Measurements from ENCODE around the gene TIGD7. TPM values are rescaled to one million over a fixed set of nuclear protein-coding genes. Genes with fewer than 3 reads are reported as not detected.

TIGD7 gene
- total RNA-seq, 1 donor from 2014 or later: 5.8 TPM

GRCh38 chr16:3311496-3311895 lies 6.3 kb upstream of the TIGD7 start:
- peaks cover 63% of the 10 kb centered on the region for H3K9me3 Mint-ChIP-seq (ENCODE audit: low read depth)
- no peak for DNase-seq (ENCODE audit: low spot score, unreplicated experiment)
- no peak overlapping the region for H3K4me3 Mint-ChIP-seq (ENCODE audit: low read depth)
- H3K27ac Mint-ChIP-seq: no peak overlapping the region
- H3K36me3 Mint-ChIP-seq (ENCODE audit: insufficient read depth): peaks cover 93% of the 10 kb centered on the region
- TF ChIP-seq CTCF (IDR thresholded peaks at IDR 0.05; ENCODE audit: unreplicated experiment): no peak
- H3K27me3 Mint-ChIP-seq: no peaks in the 10 kb centered on the region
- no peaks in the 10 kb centered on the region for H3K4me1 Mint-ChIP-seq (ENCODE audit: low read depth)

GRCh38 chr16:3306078-3306477 lies 848 bp upstream of the TIGD7 start:
- Mint-ChIP-seq H3K4me1 (ENCODE audit: low read depth) (no peaks in the 10 kb centered on the region), H3K27me3 (peaks cover 3% of the 10 kb centered on the region), H3K27ac (peak overlapping the region; percentile 81), H3K9me3 (ENCODE audit: low read depth) (peaks cover 35% of the 10 kb centered on the region), H3K4me3 (ENCODE audit: low read depth) (peak overlapping the region; percentile 79), H3K36me3 (ENCODE audit: insufficient read depth) (peaks cover 66% of the 10 kb centered on the region)
- DNase-seq (ENCODE audit: low spot score, unreplicated experiment): no peak
- TF ChIP-seq CTCF (IDR thresholded peaks at IDR 0.05; ENCODE audit: unreplicated experiment): no peak

- DNase-seq (ENCODE audit: low spot score, unreplicated experiment): no peak
- Mint-ChIP-seq H3K27ac (peak overlapping the region; percentile 84), H3K27me3 (peaks cover 3% of the 10 kb centered on the region), H3K9me3 (ENCODE audit: low read depth) (peaks cover 44% of the 10 kb centered on the region), H3K4me1 (ENCODE audit: low read depth) (no peaks in the 10 kb centered on the region), H3K36me3 (ENCODE audit: insufficient read depth) (peaks cover 66% of the 10 kb centered on the region), H3K4me3 (ENCODE audit: low read depth) (peak overlapping the region; percentile 79)
- TF ChIP-seq CTCF (IDR thresholded peaks at IDR 0.05; ENCODE audit: unreplicated experiment): no peak
Observed at GRCh38 chr16:3304370-3304769, 860 bp downstream of the TIGD7 start.

GRCh38 chr16:3295783-3296182 lies 9.4 kb downstream of the TIGD7 start:
- no peaks in the 10 kb centered on the region for H3K4me1 Mint-ChIP-seq (ENCODE audit: low read depth)
- no peak overlapping the region for H3K4me3 Mint-ChIP-seq (ENCODE audit: low read depth)
- peaks cover 81% of the 10 kb centered on the region for H3K36me3 Mint-ChIP-seq (ENCODE audit: insufficient read depth)
- DNase-seq (ENCODE audit: low spot score, unreplicated experiment): no peak
- TF ChIP-seq CTCF (IDR thresholded peaks at IDR 0.05; ENCODE audit: unreplicated experiment): no peak
- H3K9me3 Mint-ChIP-seq (ENCODE audit: low read depth): peaks cover 72% of the 10 kb centered on the region
- H3K27ac Mint-ChIP-seq: peak overlapping the region; percentile 29
- H3K27me3 Mint-ChIP-seq: no peaks in the 10 kb centered on the region

GRCh38 chr16:3295209-3295608 lies 10.0 kb downstream of the TIGD7 start:
- H3K9me3 Mint-ChIP-seq (ENCODE audit: low read depth): peaks cover 70% of the 10 kb centered on the region
- H3K27me3 Mint-ChIP-seq: no peaks in the 10 kb centered on the region
- no peak for DNase-seq (ENCODE audit: low spot score, unreplicated experiment)
- TF ChIP-seq CTCF (IDR thresholded peaks at IDR 0.05; ENCODE audit: unreplicated experiment): no peak
- H3K4me1 Mint-ChIP-seq (ENCODE audit: low read depth): no peaks in the 10 kb centered on the region
- H3K36me3 Mint-ChIP-seq (ENCODE audit: insufficient read depth): peaks cover 81% of the 10 kb centered on the region
- H3K4me3 Mint-ChIP-seq (ENCODE audit: low read depth): no peak overlapping the region
- H3K27ac Mint-ChIP-seq: no peak overlapping the region

Data from progenitor cell of endocrine pancreas (in vitro differentiated cells).